ENCODE data around the gene FAM117A. TPM values are rescaled to one million over a fixed set of nuclear protein-coding genes. Genes with fewer than 3 reads are reported as not detected.
"Not testable (repeated sequence)": the region's sequence is repeated elsewhere in the genome, so short reads cannot be mapped to it uniquely, and the experiment has no call there.

Gene FAM117A
- total RNA-seq, 1 donor from 2014 or later, result 3.3 TPM

DNA sequence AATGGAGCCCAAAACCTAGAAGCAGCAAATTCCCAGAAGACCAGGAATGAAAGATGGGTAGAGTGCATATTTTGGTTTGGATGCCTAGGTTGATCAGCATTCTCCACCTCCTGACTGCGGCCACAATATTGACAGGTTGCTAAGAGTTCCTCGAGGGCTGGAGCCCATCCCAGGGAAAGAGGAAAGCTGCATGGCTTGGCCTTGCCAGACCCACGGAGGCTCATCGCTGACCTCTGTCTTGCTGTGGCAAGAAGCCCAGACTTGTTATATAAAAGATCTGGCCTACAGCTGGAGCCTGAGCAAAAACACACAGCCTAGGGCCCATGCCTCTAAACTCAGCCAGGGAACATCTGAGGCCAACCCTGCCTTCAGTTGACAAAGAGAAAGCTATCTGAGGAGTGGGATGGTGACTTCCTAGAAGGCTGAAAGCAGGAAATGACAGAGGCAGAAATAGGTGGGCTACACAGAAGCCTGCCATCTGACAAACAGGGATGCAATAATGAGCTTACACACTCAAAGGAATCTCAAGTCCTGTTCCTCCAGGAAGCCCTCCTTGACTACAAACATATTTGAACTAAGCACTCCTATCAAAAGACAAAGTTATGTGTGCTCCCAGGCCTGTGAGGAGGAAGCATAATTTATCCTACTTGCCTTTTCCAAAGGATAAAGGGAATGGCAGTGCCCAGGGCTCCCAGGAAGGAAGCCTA lies 33.7 kb downstream of the FAM117A start:
- no peak for DNase-seq (ENCODE audit: low spot score)
- Mint-ChIP-seq H3K36me3 (ENCODE audit: low read depth) (peaks cover 4% of the 10 kb centered on the region), H3K9me3 (ENCODE audit: low read depth) (peaks cover 7% of the 10 kb centered on the region), H3K4me1 (ENCODE audit: low read depth) (no peaks in the 10 kb centered on the region), H3K27me3 (ENCODE audit: low read depth) (no peaks in the 10 kb centered on the region), H3K27ac (ENCODE audit: unreplicated experiment) (no peak overlapping the region), H3K4me3 (ENCODE audit: unreplicated experiment) (no peak overlapping the region)
- TF ChIP-seq, protein P1, sequence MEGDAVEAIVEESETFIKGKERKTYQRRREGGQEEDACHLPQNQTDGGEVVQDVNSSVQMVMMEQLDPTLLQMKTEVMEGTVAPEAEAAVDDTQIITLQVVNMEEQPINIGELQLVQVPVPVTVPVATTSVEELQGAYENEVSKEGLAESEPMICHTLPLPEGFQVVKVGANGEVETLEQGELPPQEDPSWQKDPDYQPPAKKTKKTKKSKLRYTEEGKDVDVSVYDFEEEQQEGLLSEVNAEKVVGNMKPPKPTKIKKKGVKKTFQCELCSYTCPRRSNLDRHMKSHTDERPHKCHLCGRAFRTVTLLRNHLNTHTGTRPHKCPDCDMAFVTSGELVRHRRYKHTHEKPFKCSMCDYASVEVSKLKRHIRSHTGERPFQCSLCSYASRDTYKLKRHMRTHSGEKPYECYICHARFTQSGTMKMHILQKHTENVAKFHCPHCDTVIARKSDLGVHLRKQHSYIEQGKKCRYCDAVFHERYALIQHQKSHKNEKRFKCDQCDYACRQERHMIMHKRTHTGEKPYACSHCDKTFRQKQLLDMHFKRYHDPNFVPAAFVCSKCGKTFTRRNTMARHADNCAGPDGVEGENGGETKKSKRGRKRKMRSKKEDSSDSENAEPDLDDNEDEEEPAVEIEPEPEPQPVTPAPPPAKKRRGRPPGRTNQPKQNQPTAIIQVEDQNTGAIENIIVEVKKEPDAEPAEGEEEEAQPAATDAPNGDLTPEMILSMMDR (IDR thresholded peaks at IDR 0.05), result no peak

DNA sequence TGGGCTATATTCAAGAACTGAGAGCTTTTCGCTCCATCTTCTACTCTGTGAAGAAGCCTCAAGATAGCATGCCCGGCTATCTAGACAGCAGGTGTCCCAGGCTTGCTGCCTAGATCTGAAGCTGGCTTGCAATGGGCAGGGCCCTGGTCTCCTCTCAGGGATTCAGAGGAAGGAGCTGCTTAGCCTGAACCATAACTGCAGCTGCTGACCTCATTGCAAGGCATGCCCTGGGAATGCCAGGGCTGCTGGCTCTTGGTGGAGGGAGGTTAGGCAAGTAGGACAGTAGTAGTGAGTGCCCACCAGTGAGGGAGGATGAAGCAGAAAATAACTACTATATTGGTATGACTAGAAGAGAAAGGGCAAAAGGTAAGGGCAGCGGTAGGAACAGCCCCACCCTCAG lies 34.9 kb downstream of the FAM117A start:
- H3K36me3 Mint-ChIP-seq (ENCODE audit: low read depth), result peaks cover 6% of the 10 kb centered on the region
- no peak overlapping the region for H3K4me3 Mint-ChIP-seq (ENCODE audit: unreplicated experiment)
- no peak overlapping the region for H3K27ac Mint-ChIP-seq (ENCODE audit: unreplicated experiment)
- H3K27me3 Mint-ChIP-seq (ENCODE audit: low read depth), result no peaks in the 10 kb centered on the region
- TF ChIP-seq, protein P1 (IDR thresholded peaks at IDR 0.05), result no peak
- H3K4me1 Mint-ChIP-seq (ENCODE audit: low read depth), result no peaks in the 10 kb centered on the region
- peaks cover 7% of the 10 kb centered on the region for H3K9me3 Mint-ChIP-seq (ENCODE audit: low read depth)
- no peak for DNase-seq (ENCODE audit: low spot score)

DNA sequence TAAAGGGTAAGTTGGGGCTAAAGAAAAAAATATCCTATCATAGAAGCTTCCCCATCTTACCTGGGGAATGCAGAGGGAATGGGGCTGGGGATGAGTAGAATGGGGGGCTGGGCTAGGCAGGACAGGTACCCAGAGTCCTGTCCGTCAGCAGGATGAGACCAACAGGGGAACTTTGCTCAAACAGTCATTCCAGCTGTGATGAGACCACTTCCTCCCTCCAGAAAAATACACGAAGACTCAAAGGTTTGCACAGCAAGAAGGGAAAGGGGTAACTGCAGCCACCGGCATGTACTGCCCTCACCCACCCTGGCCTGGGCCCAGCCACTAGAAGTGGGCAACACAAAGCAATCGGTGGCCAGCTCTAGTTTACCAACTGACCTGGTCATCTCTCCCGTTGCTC lies 35.5 kb downstream of the FAM117A start:
- peaks cover 6% of the 10 kb centered on the region for H3K36me3 Mint-ChIP-seq (ENCODE audit: low read depth)
- DNase-seq (ENCODE audit: low spot score), result no peak
- H3K4me3 Mint-ChIP-seq (ENCODE audit: unreplicated experiment), result no peak overlapping the region
- no peak overlapping the region for H3K27ac Mint-ChIP-seq (ENCODE audit: unreplicated experiment)
- H3K27me3 Mint-ChIP-seq (ENCODE audit: low read depth), result no peaks in the 10 kb centered on the region
- no peaks in the 10 kb centered on the region for H3K4me1 Mint-ChIP-seq (ENCODE audit: low read depth)
- H3K9me3 Mint-ChIP-seq (ENCODE audit: low read depth), result peaks cover 7% of the 10 kb centered on the region
- TF ChIP-seq, protein P1 (IDR thresholded peaks at IDR 0.05), result no peak

DNA sequence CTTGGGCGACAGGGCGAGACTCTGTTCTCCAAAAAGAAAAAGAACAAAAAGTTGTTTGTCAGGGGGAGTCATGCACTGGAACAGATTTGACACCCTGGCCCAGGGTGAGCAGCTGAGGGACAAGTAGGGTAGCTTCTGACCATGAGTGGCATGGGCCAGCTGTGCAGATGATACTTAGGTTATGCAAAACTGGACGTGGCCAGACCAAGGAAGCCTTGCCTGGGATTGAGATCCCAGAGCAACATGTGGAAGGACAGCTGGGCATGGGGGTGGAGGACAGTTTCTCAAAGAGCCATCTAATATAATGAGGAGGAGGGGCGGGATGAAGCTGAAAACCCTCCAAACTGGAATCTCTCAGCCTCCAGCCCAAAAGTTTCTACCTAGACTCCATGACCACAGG lies 36.6 kb downstream of the FAM117A start:
- TF ChIP-seq, protein P1 (IDR thresholded peaks at IDR 0.05), result no peak
- Mint-ChIP-seq H3K36me3 (ENCODE audit: low read depth) (peaks cover 6% of the 10 kb centered on the region), H3K27ac (ENCODE audit: unreplicated experiment) (no peak overlapping the region), H3K4me1 (ENCODE audit: low read depth) (no peaks in the 10 kb centered on the region), H3K9me3 (ENCODE audit: low read depth) (peaks cover 7% of the 10 kb centered on the region), H3K4me3 (ENCODE audit: unreplicated experiment) (no peak overlapping the region), H3K27me3 (ENCODE audit: low read depth) (no peaks in the 10 kb centered on the region)
- DNase-seq (ENCODE audit: low spot score), result no peak

DNA sequence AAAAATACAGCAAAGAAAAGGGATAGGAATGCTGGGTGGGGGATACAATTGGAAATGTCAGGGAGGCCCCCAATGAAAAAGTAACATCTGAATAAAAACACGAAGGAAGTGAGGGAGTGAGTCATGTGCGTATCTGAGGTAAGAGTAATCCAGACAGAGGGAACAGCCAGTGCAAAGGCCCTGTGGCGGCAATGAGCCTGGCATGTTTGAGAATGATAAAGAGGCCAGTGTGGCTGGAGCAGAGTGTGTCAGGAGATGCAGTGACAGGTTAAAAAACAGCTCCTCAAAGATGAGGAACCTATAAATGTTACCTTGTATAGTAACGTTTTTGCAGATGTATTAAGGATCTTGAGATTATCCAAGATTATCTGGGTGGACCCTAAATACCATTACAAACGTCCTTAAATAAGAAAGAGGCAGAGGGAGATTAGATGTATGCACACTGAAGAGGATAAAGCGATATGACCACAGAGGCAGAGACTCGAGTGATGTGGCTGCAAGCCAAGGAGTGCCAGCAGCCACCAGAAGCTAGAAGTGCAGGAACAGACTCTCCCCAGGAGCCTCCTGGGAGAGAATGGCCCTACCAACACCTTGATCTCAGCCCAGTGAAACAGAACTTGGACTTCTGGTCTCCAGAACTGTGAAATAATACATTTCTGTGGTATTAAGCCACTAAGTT lies 38.3 kb downstream of the FAM117A start:
- Mint-ChIP-seq H3K9me3 (ENCODE audit: low read depth) (peaks cover 7% of the 10 kb centered on the region), H3K27me3 (ENCODE audit: low read depth) (no peaks in the 10 kb centered on the region), H3K27ac (ENCODE audit: unreplicated experiment) (no peak overlapping the region), H3K4me3 (ENCODE audit: unreplicated experiment) (no peak overlapping the region), H3K36me3 (ENCODE audit: low read depth) (peaks cover 7% of the 10 kb centered on the region), H3K4me1 (ENCODE audit: low read depth) (no peaks in the 10 kb centered on the region)
- TF ChIP-seq, protein P1 (IDR thresholded peaks at IDR 0.05), result no peak
- DNase-seq (ENCODE audit: low spot score), result no peak

DNA sequence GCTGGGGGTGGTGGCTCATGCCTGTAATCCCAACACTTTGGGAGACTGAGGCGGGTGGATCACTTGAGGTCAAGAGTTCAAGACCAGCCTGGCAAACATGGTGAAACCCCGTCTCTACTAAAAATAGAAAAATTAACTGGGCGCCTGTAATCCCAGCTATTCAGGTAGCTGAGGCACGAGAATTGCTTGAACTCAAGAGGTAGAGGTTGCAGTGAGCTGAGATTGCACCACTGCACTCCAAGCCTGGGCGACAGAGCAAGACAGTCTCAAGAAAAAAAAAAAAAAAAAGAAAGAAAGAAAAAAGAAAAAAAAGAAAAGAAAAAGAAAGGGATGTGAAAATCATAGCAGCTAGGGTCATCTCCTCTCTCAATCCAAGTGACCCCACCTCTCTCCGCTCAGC lies 39.4 kb downstream of the FAM117A start:
- H3K27me3 Mint-ChIP-seq (ENCODE audit: low read depth); DNase-seq (ENCODE audit: low spot score); H3K36me3 Mint-ChIP-seq (ENCODE audit: low read depth); H3K4me3 Mint-ChIP-seq (ENCODE audit: unreplicated experiment); H3K9me3 Mint-ChIP-seq (ENCODE audit: low read depth); H3K4me1 Mint-ChIP-seq (ENCODE audit: low read depth); H3K27ac Mint-ChIP-seq (ENCODE audit: unreplicated experiment): not testable (repeated sequence)

Data from chondrocyte (in vitro differentiated cells).